DOHH2 (cell line): ENCODE results near the gene MIEF1.

ENCODE experiments used
- H3F3A ChIP-seq: fragments of 200-600 bp; sonication (generic), shearing (Covaris generic); 2 replicates; pipeline ENCODE4 v1.6.0; 2016; ENCODE audit warnings: antibody characterized with exemption, mild to moderate bottlenecking; ENCODE audit not compliant: control insufficient read depth, insufficient read depth
- H3K27ac ChIP-seq: fragments of 200-600 bp; sonication (generic); 2 replicates; pipeline ENCODE4 v1.5.1; 2014; ENCODE audit warnings: low read depth, mild to moderate bottlenecking, low read length, moderate library complexity
- H3K27me3 ChIP-seq: fragments of 200-600 bp; sonication (generic); 2 replicates; pipeline ENCODE4 v1.6.1; 2014; ENCODE audit warnings: mild to moderate bottlenecking, low read length, mixed read lengths; ENCODE audit not compliant: control insufficient read depth
- H3K36me3 ChIP-seq: fragments of 200-600 bp; sonication (generic); 2 replicates; pipeline ENCODE4 v1.6.1; 2014; ENCODE audit warnings: mild to moderate bottlenecking, low read length, moderate library complexity, mixed read lengths; ENCODE audit not compliant: control insufficient read depth
- H3K4me1 ChIP-seq: fragments of 200-600 bp; sonication (generic); 2 replicates; pipeline ENCODE4 v1.6.1; 2014; ENCODE audit warnings: mild to moderate bottlenecking, low read length, mixed read lengths; ENCODE audit not compliant: control insufficient read depth
- H3K4me2 ChIP-seq: fragments of 200-600 bp; sonication (generic); 2 replicates; pipeline ENCODE4 v1.6.0; 2014; ENCODE audit warnings: mild to moderate bottlenecking, low read length, moderate library complexity
- H3K4me3 ChIP-seq: fragments of 200-600 bp; sonication (generic); 2 replicates; pipeline ENCODE4 v1.5.1; 2014; ENCODE audit warnings: mild to moderate bottlenecking, low read length, mixed read lengths
- H3K79me2 ChIP-seq: fragments of 200-600 bp; sonication (generic); 2 replicates; pipeline ENCODE4 v1.6.1; 2014; ENCODE audit warnings: mild to moderate bottlenecking, low read length, mixed read lengths; ENCODE audit not compliant: control insufficient read depth
- H3K9me2 ChIP-seq: fragments of 200-600 bp; sonication (generic); replicated peaks from 2 replicates; pipeline ENCODE4 v1.6.1; 2014; ENCODE audit warnings: mild to moderate bottlenecking, low read length, mixed read lengths; ENCODE audit not compliant: control insufficient read depth
- H3K9me3 ChIP-seq: fragments of 200-600 bp; sonication (generic); 2 replicates; pipeline ENCODE4 v1.6.1; 2014; ENCODE audit warnings: antibody characterized with exemption, low read length, mixed read lengths; ENCODE audit not compliant: control insufficient read depth, insufficient read depth
- H4K20me1 ChIP-seq: fragments of 200-600 bp; sonication (generic); 2 replicates; pipeline ENCODE4 v1.6.0; 2014; ENCODE audit warnings: low read depth, mild to moderate bottlenecking, antibody characterized with exemption, low read length, moderate library complexity; ENCODE audit not compliant: control insufficient read depth, insufficient read depth
- CTCF ChIP-seq: fragments of 200-600 bp; sonication (generic); IDR thresholded peaks from one replicate; pipeline ENCODE4 v1.5.1; 2014; ENCODE audit warnings: antibody characterized with exemption, mild to moderate bottlenecking, low read depth, low read length; ENCODE audit not compliant: poor library complexity, severe bottlenecking
- EZH2phosphoT487 ChIP-seq: fragments of 200-600 bp; sonication (generic); IDR thresholded peaks from 2 replicates; pipeline ENCODE4 v1.6.1; 2017; ENCODE audit warnings: borderline replicate concordance, mild to moderate bottlenecking, antibody characterized with exemption, low read length, moderate library complexity, mixed read lengths

The MIEF1 gene

GRCh38 chr22:39502109-39502788 lies at the start of gene MIEF1:
Gene MIEF1, plus strand, starts transcription at chr22:39502290. Its CDS starts 9,005 bp downstream, at chr22:39511295.
- Histone ChIP-seq H3K27me3 (no peaks in the 10 kb centered on the region), H4K20me1 (no peaks in the 10 kb centered on the region; the same call in 1 of the 2 replicates), H3K36me3 (peaks cover 50% of the 10 kb centered on the region), H3K9me3 (no peaks in the 10 kb centered on the region), H3K27ac (peak within 1 kb of the TSS; percentile 52), H3K79me2 (peaks cover 52% of the 10 kb centered on the region), H3K4me2 (peak within 1 kb of the TSS; percentile 91), H3K9me2 (no peaks in the 10 kb centered on the region), H3F3A (no peaks in the 10 kb centered on the region), H3K4me1 (peaks cover 22% of the 10 kb centered on the region), H3K4me3 (peak within 1 kb of the TSS; percentile 96)
- TF ChIP-seq CTCF = no peak
- no peak for TF ChIP-seq EZH2phosphoT487

GRCh38 chr22:39452740-39453040 lies 49.4 kb upstream of the MIEF1 start:
- peak overlapping the region; percentile 17; the same call in 1 of the 2 replicates for H3K4me3 ChIP-seq
- no peak for TF ChIP-seq EZH2phosphoT487
- TF ChIP-seq CTCF = no peak
- H3K27me3 ChIP-seq = no peaks in the 10 kb centered on the region
- H3K9me2 ChIP-seq = no peaks in the 10 kb centered on the region
- peak overlapping the region; percentile 97 for H3K27ac ChIP-seq
- H3K36me3 ChIP-seq = peaks cover 8% of the 10 kb centered on the region; the same call in 1 of the 2 replicates
- no peaks in the 10 kb centered on the region for H3K9me3 ChIP-seq
- H3K4me1 ChIP-seq = peaks cover 77% of the 10 kb centered on the region
- peaks cover 47% of the 10 kb centered on the region for H3K79me2 ChIP-seq
- peak overlapping the region; percentile 64 for H3K4me2 ChIP-seq
- no peaks in the 10 kb centered on the region for H4K20me1 ChIP-seq
- H3F3A ChIP-seq = peaks cover 25% of the 10 kb centered on the region

GRCh38 chr22:39453765-39454378 lies 48.2 kb upstream of the MIEF1 start:
- H3K4me1 ChIP-seq = peaks cover 72% of the 10 kb centered on the region
- no peak overlapping the region for H3K4me3 ChIP-seq
- no peak overlapping the region for H3K4me2 ChIP-seq
- H3K9me2 ChIP-seq = no peaks in the 10 kb centered on the region
- no peak overlapping the region for H3K27ac ChIP-seq
- no peaks in the 10 kb centered on the region for H4K20me1 ChIP-seq
- peaks cover 24% of the 10 kb centered on the region for H3F3A ChIP-seq
- peaks cover 14% of the 10 kb centered on the region for H3K36me3 ChIP-seq
- TF ChIP-seq CTCF (no peak), EZH2phosphoT487 (no peak)
- H3K79me2 ChIP-seq = peaks cover 46% of the 10 kb centered on the region
- no peaks in the 10 kb centered on the region for H3K27me3 ChIP-seq
- H3K9me3 ChIP-seq = no peaks in the 10 kb centered on the region
